ENCODE data around the gene MRTFA.
A peak's percentile ranks its signal among the peaks of the same experiment; 100 is the strongest.

The MRTFA gene

GRCh38 chr22:40426594-40427333, 209.8 kb downstream of the MRTFA start:
- DNase-seq, result no peak
- in situ Hi-C loops (cut with MboI; ENCODE audit: low pct_unique_long_range_greater_than_20kb, low sequenced_read_pairs), result no loop called here

GRCh38 chr22:40425082-40425481, 211.4 kb downstream of the MRTFA start:
- no peak for DNase-seq
- in situ Hi-C loops (cut with MboI; ENCODE audit: low pct_unique_long_range_greater_than_20kb, low sequenced_read_pairs), result no loop called here

- no peak for DNase-seq
- in situ Hi-C loops (cut with MboI; ENCODE audit: low pct_unique_long_range_greater_than_20kb, low sequenced_read_pairs), result no loop called here
Observed at GRCh38 chr22:40423882-40424640, 212.5 kb downstream of the MRTFA start.

- in situ Hi-C loops (cut with MboI; ENCODE audit: low pct_unique_long_range_greater_than_20kb, low sequenced_read_pairs), result no loop called here
- DNase-seq, result no peak
Observed at GRCh38 chr22:40423310-40423688, 213.2 kb downstream of the MRTFA start.

GRCh38 chr22:40422558-40423309, 213.8 kb downstream of the MRTFA start:
- in situ Hi-C loops (cut with MboI; ENCODE audit: low pct_unique_long_range_greater_than_20kb, low sequenced_read_pairs), result no loop called here
- DNase-seq, result no peak

GRCh38 chr22:40421941-40422340, 214.6 kb downstream of the MRTFA start:
- no peak for DNase-seq
- in situ Hi-C loops (cut with MboI; ENCODE audit: low pct_unique_long_range_greater_than_20kb, low sequenced_read_pairs), result no loop called here

- no peak for DNase-seq
- in situ Hi-C loops (cut with MboI; ENCODE audit: low pct_unique_long_range_greater_than_20kb, low sequenced_read_pairs), result no loop called here
Observed at GRCh38 chr22:40421082-40421350, 215.5 kb downstream of the MRTFA start.

GRCh38 chr22:40420341-40421081, 216.0 kb downstream of the MRTFA start:
- DNase-seq, result no peak
- in situ Hi-C loops (cut with MboI; ENCODE audit: low pct_unique_long_range_greater_than_20kb, low sequenced_read_pairs), result no loop called here

- no peak for DNase-seq
- in situ Hi-C loops (cut with MboI; ENCODE audit: low pct_unique_long_range_greater_than_20kb, low sequenced_read_pairs), result no loop called here
Observed at GRCh38 chr22:40419718-40420117, 216.8 kb downstream of the MRTFA start.

GRCh38 chr22:40418366-40419201, 217.9 kb downstream of the MRTFA start:
- in situ Hi-C loops (cut with MboI; ENCODE audit: low pct_unique_long_range_greater_than_20kb, low sequenced_read_pairs), result no loop called here
- no peak for DNase-seq

- in situ Hi-C loops (cut with MboI; ENCODE audit: low pct_unique_long_range_greater_than_20kb, low sequenced_read_pairs), result no loop called here
- DNase-seq, result no peak
Observed at GRCh38 chr22:40417881-40418280, 218.6 kb downstream of the MRTFA start.

GRCh38 chr22:40417041-40417440, 219.5 kb downstream of the MRTFA start:
- in situ Hi-C loops (cut with MboI; ENCODE audit: low pct_unique_long_range_greater_than_20kb, low sequenced_read_pairs), result no loop called here
- no peak for DNase-seq

GRCh38 chr22:40416636-40417035, 219.9 kb downstream of the MRTFA start:
- DNase-seq, result no peak
- in situ Hi-C loops (cut with MboI; ENCODE audit: low pct_unique_long_range_greater_than_20kb, low sequenced_read_pairs), result no loop called here

GRCh38 chr22:40416267-40416570, 220.3 kb downstream of the MRTFA start:
- no peak for DNase-seq
- in situ Hi-C loops (cut with MboI; ENCODE audit: low pct_unique_long_range_greater_than_20kb, low sequenced_read_pairs), result no loop called here

- in situ Hi-C loops (cut with MboI; ENCODE audit: low pct_unique_long_range_greater_than_20kb, low sequenced_read_pairs), result no loop called here
- peak; percentile 65 for DNase-seq
Observed at GRCh38 chr22:40415531-40416266, 220.8 kb downstream of the MRTFA start.

GRCh38 chr22:40414838-40415505, 221.5 kb downstream of the MRTFA start:
- in situ Hi-C loops (cut with MboI; ENCODE audit: low pct_unique_long_range_greater_than_20kb, low sequenced_read_pairs), result no loop called here

GRCh38 chr22:40414311-40414710, 222.2 kb downstream of the MRTFA start:
- DNase-seq, result no peak
- in situ Hi-C loops (cut with MboI; ENCODE audit: low pct_unique_long_range_greater_than_20kb, low sequenced_read_pairs), result no loop called here

More at GRCh38 chr22:40414838-40415505, 221.5 kb downstream of the MRTFA start:
- DNase-seq, result no peak

GRCh38 chr22:40413873-40414272, 222.6 kb downstream of the MRTFA start:
- in situ Hi-C loops (cut with MboI; ENCODE audit: low pct_unique_long_range_greater_than_20kb, low sequenced_read_pairs), result no loop called here
- no peak for DNase-seq
